Ishikawa (cell line): Measurements from ENCODE around the gene CCNYL1.

Source experiments
- CEBPB ChIP-seq: IDR thresholded peaks from 2 replicates; pipeline ENCODE4 v1.6.1; 2012
- CREB1 ChIP-seq: IDR thresholded peaks from 2 replicates; pipeline ENCODE4 v1.6.1; 2012; ENCODE audit warnings: low read depth
- EGR1 ChIP-seq: IDR thresholded peaks from 2 replicates; pipeline ENCODE4 v1.6.1; 2012
- EP300 ChIP-seq: IDR thresholded peaks from 2 replicates; pipeline ENCODE4 v1.6.1; 2012; ENCODE audit warnings: borderline replicate concordance
- FOXM1 ChIP-seq: IDR thresholded peaks from 2 replicates; pipeline ENCODE4 v1.6.1; 2012; ENCODE audit warnings: low read depth, borderline replicate concordance
- MAX ChIP-seq: IDR thresholded peaks from 2 replicates; pipeline ENCODE4 v1.6.1; 2012
- NFIC ChIP-seq: IDR thresholded peaks from 2 replicates; pipeline ENCODE4 v1.6.1; 2012
- RAD21 ChIP-seq: IDR thresholded peaks from 2 replicates; pipeline ENCODE4 v1.6.1; 2012; ENCODE audit warnings: low read depth
- REST ChIP-seq: IDR thresholded peaks from 2 replicates; pipeline ENCODE4 v1.6.1; 2012; ENCODE audit warnings: low read depth, mild to moderate bottlenecking
- TAF1 ChIP-seq: IDR thresholded peaks from 2 replicates; pipeline ENCODE4 v1.6.1; 2012; ENCODE audit warnings: low read depth, mild to moderate bottlenecking
- TCF12 ChIP-seq: IDR thresholded peaks from 2 replicates; pipeline ENCODE4 v1.6.1; 2012; ENCODE audit warnings: low read depth
- TEAD4 ChIP-seq: IDR thresholded peaks from 2 replicates; pipeline ENCODE4 v1.6.1; 2012
- USF1 ChIP-seq: IDR thresholded peaks from 2 replicates; pipeline ENCODE4 v1.6.1; 2012
- YY1 ChIP-seq: IDR thresholded peaks from 2 replicates; pipeline ENCODE4 v1.6.1; 2012; ENCODE audit warnings: low read depth
- ZBTB7A ChIP-seq: IDR thresholded peaks from 2 replicates; pipeline ENCODE4 v1.6.1; 2012; ENCODE audit warnings: low read depth

CCNYL1 gene

GRCh38 chr2:207670887-207671286 is 40.6 kb upstream of the CCNYL1 start:
- TF ChIP-seq TAF1 (no peak), EP300 (no peak), EGR1 (no peak), REST (no peak), RAD21 (no peak), TCF12 (no peak), ZBTB7A (no peak)

- no peak for TF ChIP-seq TAF1
Measured at GRCh38 chr2:207673431-207673830, 38.0 kb upstream of the CCNYL1 start.

- TF ChIP-seq REST: no peak
Measured at GRCh38 chr2:207674266-207674774, 37.1 kb upstream of the CCNYL1 start.

GRCh38 chr2:207674826-207675225 is 36.6 kb upstream of the CCNYL1 start:
- TF ChIP-seq RAD21 (no peak), FOXM1 (no peak), EP300 (no peak), REST (no peak), CEBPB (no peak), YY1 (no peak), CREB1 (no peak), TCF12 (no peak), ZBTB7A (no peak), MAX (no peak)

GRCh38 chr2:207676827-207677354 is 34.5 kb upstream of the CCNYL1 start:
- TF ChIP-seq NFIC (peak; percentile 47), CEBPB (no peak), TEAD4 (peak; percentile 68)

GRCh38 chr2:207681431-207681830 is 30.0 kb upstream of the CCNYL1 start:
- TF ChIP-seq FOXM1 (no peak), MAX (no peak), TCF12 (no peak), YY1 (no peak)

GRCh38 chr2:207682557-207682956 is 28.9 kb upstream of the CCNYL1 start:
- TF ChIP-seq EP300 (no peak), TEAD4 (no peak), ZBTB7A (no peak), CREB1 (no peak), TCF12 (no peak), MAX (no peak), USF1 (no peak), YY1 (no peak), NFIC (no peak)
